Trophoblast cell (in vitro differentiated cells and primary cell): ENCODE results near the gene CD163L1.
A peak's percentile ranks its signal among the peaks of the same experiment; 100 is the strongest.
"Not testable (repeated sequence)": the region's sequence is repeated elsewhere in the genome, so short reads cannot be mapped to it uniquely, and the experiment has no call there.

Experiments
- DNase-seq, 2 donors: peaks; one replicate each; pipeline ENCODE4 v3.0.0-alpha.2; 2016
- H2AFZ ChIP-seq: 2 replicates; pipeline ENCODE4 v1.6.1; 2013; ENCODE audit warnings: low read length, moderate library complexity, mild to moderate bottlenecking; ENCODE audit not compliant: insufficient read depth, poor library complexity
- H2AK5ac ChIP-seq: 2 replicates; pipeline ENCODE4 v1.6.1; 2013; ENCODE audit warnings: mild to moderate bottlenecking, low read length
- H2BK120ac ChIP-seq: 2 replicates; pipeline ENCODE4 v1.6.1; 2013; ENCODE audit warnings: low read length, mild to moderate bottlenecking, moderate library complexity; ENCODE audit not compliant: insufficient read depth, poor library complexity
- H2BK12ac ChIP-seq: 2 replicates; pipeline ENCODE4 v1.6.1; 2013; ENCODE audit warnings: mild to moderate bottlenecking, low read length, moderate library complexity
- H2BK5ac ChIP-seq: 2 replicates; pipeline ENCODE4 v1.6.1; 2013; ENCODE audit warnings: low read length, low read depth, moderate library complexity, mild to moderate bottlenecking; ENCODE audit not compliant: poor library complexity
- H3K14ac ChIP-seq: 2 replicates; pipeline ENCODE4 v1.6.1; 2013; ENCODE audit warnings: mild to moderate bottlenecking, low read length
- H3K18ac ChIP-seq: 2 replicates; pipeline ENCODE4 v1.6.1; 2013; ENCODE audit warnings: mild to moderate bottlenecking, low read length
- H3K23ac ChIP-seq: 2 replicates; pipeline ENCODE4 v1.6.1; 2013; ENCODE audit warnings: low read length
- H3K27ac ChIP-seq: 2 replicates; pipeline ENCODE4 v1.5.1; 2013; ENCODE audit warnings: low read depth, mild to moderate bottlenecking, inconsistent platforms, low read length, moderate library complexity
- H3K27me3 ChIP-seq: 2 replicates; pipeline ENCODE4 v1.6.1; 2013; ENCODE audit warnings: inconsistent platforms, mild to moderate bottlenecking, low read length, moderate library complexity; ENCODE audit not compliant: insufficient read depth
- H3K36me3 ChIP-seq, 2 experiments: 1 replicate in 1 of 2; 2 replicates in 1 of 2; pipeline ENCODE4 v1.6.1; 2013; ENCODE audit warnings: low read length in 2 of 2, mild to moderate bottlenecking in 2 of 2, moderate library complexity in 1 of 2; ENCODE audit not compliant: insufficient read depth in 2 of 2, control insufficient read depth in 1 of 2
- H3K4ac ChIP-seq: 2 replicates; pipeline ENCODE4 v1.6.1; 2013; ENCODE audit warnings: low read depth, mild to moderate bottlenecking, low read length, moderate library complexity
- H3K4me1 ChIP-seq, 2 experiments: 1 replicate in 1 of 2; 2 replicates in 1 of 2; pipeline ENCODE4 v1.6.1; 2013; ENCODE audit warnings: low read length in 2 of 2, mild to moderate bottlenecking in 2 of 2, moderate library complexity in 1 of 2; ENCODE audit not compliant: insufficient read depth in 2 of 2, control insufficient read depth in 1 of 2
- H3K4me2 ChIP-seq: 2 replicates; pipeline ENCODE4 v1.6.1; 2013; ENCODE audit warnings: inconsistent platforms, mild to moderate bottlenecking, low read length, moderate library complexity
- H3K4me3 ChIP-seq: 2 replicates; pipeline ENCODE4 v1.5.1; 2013; ENCODE audit warnings: mild to moderate bottlenecking, low read depth, low read length, inconsistent platforms
- H3K79me1 ChIP-seq: one replicate; pipeline ENCODE4 v1.6.1; 2013; ENCODE audit warnings: low read length
- H3K79me2 ChIP-seq: 2 replicates; pipeline ENCODE4 v1.6.1; 2013; ENCODE audit warnings: low read length, mild to moderate bottlenecking; ENCODE audit not compliant: control insufficient read depth, insufficient read depth, poor library complexity
- H3K9ac ChIP-seq: 2 replicates; pipeline ENCODE4 v1.6.1; 2013; ENCODE audit warnings: mild to moderate bottlenecking, low read length
- H3K9me3 ChIP-seq: 2 replicates; pipeline ENCODE4 v1.6.1; 2013; ENCODE audit warnings: low read depth, mild to moderate bottlenecking, control low read depth, inconsistent platforms, low read length; ENCODE audit not compliant: insufficient read depth
- H4K12ac ChIP-seq: 2 replicates; pipeline ENCODE4 v1.6.1; 2013; ENCODE audit warnings: low read depth, mild to moderate bottlenecking, low read length, moderate library complexity
- H4K8ac ChIP-seq: 2 replicates; pipeline ENCODE4 v1.6.1; 2013; ENCODE audit warnings: low read depth, mild to moderate bottlenecking, low read length, moderate library complexity
- H4K91ac ChIP-seq: one replicate; pipeline ENCODE4 v1.6.1; 2013; ENCODE audit warnings: low read depth, mild to moderate bottlenecking, low read length, moderate library complexity
- WGBS: extraction: QIAGEN DNeasy Blood & Tissue Kit; methylation state at CpG from one replicate; pipeline ENCODE4 v1.1.7; 2013; ENCODE audit warnings: missing lambda C conversion rate; ENCODE audit not compliant: insufficient read length, insufficient coverage; ENCODE audit errors: extremely low coverage; 5-methylcytosine and 5-hydroxymethylcytosine counted together

The CD163L1 gene

DNA sequence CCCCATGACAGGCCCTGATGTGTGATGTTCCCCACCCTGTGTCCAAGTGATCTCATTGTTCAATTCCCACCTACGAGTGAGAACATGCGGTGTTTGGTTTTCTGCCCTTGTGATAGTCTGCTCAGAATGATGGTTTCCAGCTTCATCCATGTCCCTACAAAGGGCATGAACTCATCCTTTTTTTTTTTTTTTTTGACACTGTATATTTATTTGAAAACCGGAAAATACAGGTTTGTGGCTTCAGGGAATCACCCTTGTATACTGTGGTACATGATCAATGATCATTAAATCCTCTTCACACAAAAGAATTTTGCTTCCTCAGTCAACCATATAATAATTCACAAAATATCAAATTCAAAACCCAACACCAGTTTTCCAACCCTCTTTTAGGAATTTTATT, 6.5 kb downstream of the CD163L1 start:
- not testable (repeated sequence) for H2BK5ac ChIP-seq, H4K12ac ChIP-seq, DNase-seq, H2AK5ac ChIP-seq, H2BK12ac ChIP-seq, H3K9me3 ChIP-seq, H3K4ac ChIP-seq, H3K4me2 ChIP-seq, H3K14ac ChIP-seq, H3K9ac ChIP-seq, H3K4me1 ChIP-seq, H3K18ac ChIP-seq, H3K36me3 ChIP-seq, H3K4me3 ChIP-seq, H3K23ac ChIP-seq, H2AFZ ChIP-seq, H4K8ac ChIP-seq, H3K27ac ChIP-seq, H3K27me3 ChIP-seq, H3K79me2 ChIP-seq, H3K79me1 ChIP-seq, H4K91ac ChIP-seq, H2BK120ac ChIP-seq
- no CpG with 5 or more reads among the region's 3 CpGs for WGBS

DNA sequence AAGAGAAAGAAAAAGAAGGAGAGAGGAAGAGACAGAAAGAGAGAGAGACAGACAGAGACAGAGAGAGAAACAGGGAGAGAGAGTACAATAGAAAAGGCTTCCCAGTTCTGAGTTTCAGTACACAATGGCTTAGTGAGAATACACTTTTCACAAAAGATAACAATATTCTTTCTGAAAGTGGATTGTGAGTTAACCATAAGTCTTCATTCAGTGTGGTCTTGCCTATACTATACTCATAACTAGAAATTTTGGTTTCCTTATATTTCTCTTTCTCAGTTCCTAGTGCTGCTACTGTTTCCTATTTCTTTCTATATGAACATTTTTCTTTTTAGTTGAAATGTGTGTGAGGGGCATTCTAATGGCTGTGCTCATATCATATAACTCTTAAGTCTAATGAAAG, 9.3 kb downstream of the CD163L1 start:
- no peak overlapping the region for H2BK5ac ChIP-seq
- H3K23ac ChIP-seq, result no peak overlapping the region
- no peak overlapping the region for H3K4me2 ChIP-seq
- H2AK5ac ChIP-seq, result no peak overlapping the region
- H3K9me3 ChIP-seq, result no peaks in the 10 kb centered on the region
- H3K27ac ChIP-seq, result no peak overlapping the region
- H4K91ac ChIP-seq, result no peak overlapping the region
- no peak overlapping the region for H2BK120ac ChIP-seq
- H3K36me3 ChIP-seq, result no peaks in the 10 kb centered on the region
- peaks cover 0 to 2% of the 10 kb centered on the region in 2 experiments for H3K4me1 ChIP-seq
- no peaks in the 10 kb centered on the region for H3K79me1 ChIP-seq
- no peak overlapping the region for H3K9ac ChIP-seq
- no peak overlapping the region for H2BK12ac ChIP-seq
- H3K27me3 ChIP-seq, result no peaks in the 10 kb centered on the region
- H3K79me2 ChIP-seq, result no peaks in the 10 kb centered on the region
- DNase-seq, result no peak
- H4K12ac ChIP-seq, result no peak overlapping the region
- H3K14ac ChIP-seq, result no peak overlapping the region
- H3K4ac ChIP-seq, result no peak overlapping the region
- no peak overlapping the region for H4K8ac ChIP-seq
- H2AFZ ChIP-seq, result no peak overlapping the region
- no peak overlapping the region for H3K4me3 ChIP-seq
- no peak overlapping the region for H3K18ac ChIP-seq

DNA sequence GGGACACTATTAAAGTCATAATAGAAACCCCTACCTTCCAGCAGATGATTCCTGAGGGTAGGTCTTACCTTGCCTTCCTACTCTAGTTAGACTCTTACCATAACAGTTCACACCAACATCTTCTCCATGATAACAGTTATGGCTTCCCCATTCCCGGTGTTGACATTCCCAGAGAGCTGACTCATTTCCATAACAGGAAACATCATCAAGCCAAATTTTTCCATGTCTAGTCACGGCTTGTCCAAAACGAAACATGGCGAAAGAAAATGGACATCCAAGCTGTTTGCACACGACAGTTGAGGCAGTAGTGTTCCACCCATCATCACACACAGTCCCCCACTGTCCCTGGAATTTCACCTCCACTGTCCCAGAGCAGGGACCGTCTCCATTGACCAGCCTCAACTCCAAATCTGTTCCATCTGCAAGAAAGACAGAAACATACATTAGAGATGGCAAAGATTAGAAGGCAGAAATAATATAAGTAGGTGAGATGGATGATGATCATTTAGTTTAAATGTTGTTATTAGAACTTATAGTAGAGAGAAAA, 10.6 kb downstream of the CD163L1 start:
- Histone ChIP-seq H3K18ac (no peak overlapping the region), H3K4me3 (no peak overlapping the region), H3K4ac (no peak overlapping the region), H3K4me2 (no peak overlapping the region), H2AK5ac (no peak overlapping the region), H3K9ac (no peak overlapping the region), H2BK120ac (no peak overlapping the region), H3K4me1 (peaks cover 0 to 2% of the 10 kb centered on the region in 2 experiments), H3K14ac (no peak overlapping the region), H3K79me1 (no peaks in the 10 kb centered on the region), H4K8ac (no peak overlapping the region), H3K9me3 (no peaks in the 10 kb centered on the region), H3K23ac (no peak overlapping the region), H3K36me3 (no peaks in the 10 kb centered on the region), H2BK5ac (no peak overlapping the region), H3K79me2 (no peaks in the 10 kb centered on the region), H3K27ac (no peak overlapping the region), H4K91ac (no peak overlapping the region), H4K12ac (no peak overlapping the region), H3K27me3 (no peaks in the 10 kb centered on the region), H2BK12ac (no peak overlapping the region), H2AFZ (no peak overlapping the region)
- no CpG with 5 or more reads among the region's 6 CpGs for WGBS
- peak; percentile 44 to 84 for DNase-seq

DNA sequence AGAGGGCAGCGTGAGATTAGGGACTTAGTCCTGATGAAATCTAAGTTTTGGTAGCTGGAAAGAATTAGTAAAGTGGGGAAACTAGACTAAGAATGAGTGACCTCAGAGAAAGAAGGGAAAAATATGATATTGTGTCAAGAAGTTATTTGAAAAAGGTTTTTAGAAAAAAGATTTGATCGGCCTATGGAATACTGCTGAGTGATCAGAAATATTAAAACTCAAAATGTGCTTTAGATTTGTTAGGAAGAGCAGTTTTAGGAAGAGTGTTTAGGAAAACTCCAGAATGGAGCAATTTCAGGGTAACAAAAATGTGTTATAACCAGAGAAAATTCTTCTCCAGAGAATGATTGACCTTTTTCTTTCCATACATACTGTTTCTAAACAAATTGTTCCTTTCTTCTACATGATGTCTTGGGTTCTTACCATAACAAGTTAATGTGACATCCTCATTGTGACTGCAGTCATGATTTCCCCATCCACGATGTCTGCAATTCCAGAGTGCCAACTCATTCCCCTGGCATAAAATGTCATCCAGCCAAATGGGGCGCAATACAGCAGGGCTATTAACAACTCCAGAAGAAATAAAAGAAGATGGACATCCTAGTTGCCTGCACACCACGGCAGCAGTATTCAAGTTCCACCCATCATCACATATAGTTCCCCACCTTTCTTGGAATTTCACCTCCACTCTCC, 11.8 kb downstream of the CD163L1 start:
- no peak overlapping the region for H2BK12ac ChIP-seq
- peak overlapping the region; percentile 22 for H3K23ac ChIP-seq
- no peak overlapping the region for H3K9ac ChIP-seq
- no peak overlapping the region for H2AFZ ChIP-seq
- H3K27me3 ChIP-seq, result no peaks in the 10 kb centered on the region
- peaks cover 0 to 2% of the 10 kb centered on the region in 2 experiments for H3K4me1 ChIP-seq
- no peak overlapping the region for H4K12ac ChIP-seq
- no peak overlapping the region for H4K91ac ChIP-seq
- DNase-seq, result no peak
- H3K79me2 ChIP-seq, result no peaks in the 10 kb centered on the region
- no peak overlapping the region for H3K27ac ChIP-seq
- no peaks in the 10 kb centered on the region for H3K9me3 ChIP-seq
- no peak overlapping the region for H3K18ac ChIP-seq
- no peak overlapping the region for H2BK120ac ChIP-seq
- H3K36me3 ChIP-seq, result no peaks in the 10 kb centered on the region
- no peak overlapping the region for H2BK5ac ChIP-seq
- H4K8ac ChIP-seq, result no peak overlapping the region
- no peak overlapping the region for H3K4ac ChIP-seq
- H3K4me3 ChIP-seq, result no peak overlapping the region
- no peak overlapping the region for H2AK5ac ChIP-seq
- no peak overlapping the region for H3K4me2 ChIP-seq
- H3K79me1 ChIP-seq, result no peaks in the 10 kb centered on the region
- 100% methylated on average over 1 of the region's 5 CpGs for WGBS
- H3K14ac ChIP-seq, result no peak overlapping the region
